GM12875 (cell line): ENCODE measurements around the gene ZBTB34.

Experiments
- H3K4me3 ChIP-seq: one replicate; pipeline ENCODE4 v1.5.1; 2011; ENCODE audit warnings: low read depth, low read length, control low read depth
- TF ChIP-seq, protein P1 (sequence below): IDR thresholded peaks from 2 replicates; pipeline ENCODE4 v1.5.1; 2011; ENCODE audit warnings: low read depth, mild to moderate bottlenecking, control low read depth, inconsistent platforms, low read length, moderate library complexity, borderline replicate concordance; ENCODE audit not compliant: insufficient read depth

Gene ZBTB34

GRCh38 chr9:126893079-126893478, 32.6 kb downstream of the ZBTB34 start:
- TF ChIP-seq, protein P1, sequence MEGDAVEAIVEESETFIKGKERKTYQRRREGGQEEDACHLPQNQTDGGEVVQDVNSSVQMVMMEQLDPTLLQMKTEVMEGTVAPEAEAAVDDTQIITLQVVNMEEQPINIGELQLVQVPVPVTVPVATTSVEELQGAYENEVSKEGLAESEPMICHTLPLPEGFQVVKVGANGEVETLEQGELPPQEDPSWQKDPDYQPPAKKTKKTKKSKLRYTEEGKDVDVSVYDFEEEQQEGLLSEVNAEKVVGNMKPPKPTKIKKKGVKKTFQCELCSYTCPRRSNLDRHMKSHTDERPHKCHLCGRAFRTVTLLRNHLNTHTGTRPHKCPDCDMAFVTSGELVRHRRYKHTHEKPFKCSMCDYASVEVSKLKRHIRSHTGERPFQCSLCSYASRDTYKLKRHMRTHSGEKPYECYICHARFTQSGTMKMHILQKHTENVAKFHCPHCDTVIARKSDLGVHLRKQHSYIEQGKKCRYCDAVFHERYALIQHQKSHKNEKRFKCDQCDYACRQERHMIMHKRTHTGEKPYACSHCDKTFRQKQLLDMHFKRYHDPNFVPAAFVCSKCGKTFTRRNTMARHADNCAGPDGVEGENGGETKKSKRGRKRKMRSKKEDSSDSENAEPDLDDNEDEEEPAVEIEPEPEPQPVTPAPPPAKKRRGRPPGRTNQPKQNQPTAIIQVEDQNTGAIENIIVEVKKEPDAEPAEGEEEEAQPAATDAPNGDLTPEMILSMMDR, result no peak
- H3K4me3 ChIP-seq, result no peak overlapping the region

- no peak overlapping the region for H3K4me3 ChIP-seq
- TF ChIP-seq, protein P1, result no peak
Observed at GRCh38 chr9:126894052-126894603, 33.7 kb downstream of the ZBTB34 start.

DNA sequence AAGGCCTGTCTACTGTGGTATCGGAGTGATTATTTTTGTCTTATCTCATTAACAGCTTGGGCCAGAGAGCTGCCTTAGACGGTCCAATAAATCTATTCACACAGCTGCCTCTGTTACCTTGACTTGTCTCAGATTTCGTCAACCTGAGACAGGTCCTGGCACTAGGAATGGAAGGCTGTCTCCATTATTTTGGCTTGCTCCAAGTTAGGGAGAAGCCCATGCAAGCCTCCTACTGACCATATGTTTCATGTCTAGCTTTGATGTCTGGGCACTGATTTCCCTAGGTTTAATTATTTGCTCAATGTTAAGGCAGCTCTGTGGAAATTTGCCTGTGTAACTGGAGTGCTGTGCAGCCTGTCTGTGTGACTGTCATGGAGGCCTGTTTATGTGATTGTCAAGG, 41.8 kb downstream of the ZBTB34 start:
- TF ChIP-seq, protein P1, result no peak
- no peak overlapping the region for H3K4me3 ChIP-seq

GRCh38 chr9:126904586-126904985, 44.1 kb downstream of the ZBTB34 start:
- no peak overlapping the region for H3K4me3 ChIP-seq
- TF ChIP-seq, protein P1, result no peak

DNA sequence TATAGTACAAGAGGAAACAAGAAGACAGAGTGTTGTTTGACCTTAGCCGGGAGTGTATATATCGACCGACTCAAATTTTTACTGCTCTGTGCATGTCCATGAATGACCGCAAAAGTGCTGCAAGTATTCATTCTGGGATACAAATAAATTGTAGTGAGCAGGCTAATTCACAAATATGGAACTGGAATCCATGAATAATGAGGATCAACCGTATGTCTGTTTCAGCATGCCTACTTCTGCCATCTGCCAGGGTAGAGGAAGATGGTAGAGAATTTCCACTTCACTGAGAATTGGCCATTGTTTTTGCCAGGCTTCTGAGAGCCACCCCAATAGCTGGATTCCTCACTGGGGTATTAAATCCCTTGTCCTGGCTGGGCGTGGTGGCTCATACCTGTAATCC, 45.7 kb downstream of the ZBTB34 start:
- no peak overlapping the region for H3K4me3 ChIP-seq
- TF ChIP-seq, protein P1, result no peak

DNA sequence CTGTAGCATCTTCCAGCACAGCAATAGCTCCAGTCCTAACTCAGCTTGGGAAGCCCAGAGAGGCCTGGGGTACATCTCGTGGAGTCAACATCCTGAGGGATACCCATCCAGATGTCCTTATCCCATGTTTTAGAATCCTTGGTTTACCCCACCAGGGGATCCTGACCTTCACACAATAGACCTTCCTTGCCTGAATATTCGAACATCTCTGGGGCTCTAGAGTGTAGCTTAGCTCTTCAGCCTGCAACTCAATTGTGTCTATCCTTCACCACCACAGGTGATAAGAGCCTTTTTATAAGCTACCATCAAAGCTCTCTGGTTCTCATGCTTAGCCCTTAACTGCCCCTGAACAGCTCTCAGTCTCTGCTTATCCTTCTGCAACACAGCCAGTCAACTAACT, 46.6 kb downstream of the ZBTB34 start:
- no peak overlapping the region for H3K4me3 ChIP-seq
- TF ChIP-seq, protein P1, result no peak

- peak within 1 kb of the TSS; percentile 49 for H3K4me3 ChIP-seq
- TF ChIP-seq, protein P1, result no peak
Observed at GRCh38 chr9:126914458-126915280, 54.2 kb downstream of the ZBTB34 start, which contains the start of gene RALGPS1. Gene RALGPS1, plus strand, starts transcription at chr9:126914782. Its CDS starts 47,508 bp downstream, at chr9:126962290.
